SHP77 treated with DMSO at 0.1 percent for 48 hours (cell line): Measurements from ENCODE around the gene CCR2.
"Not testable (repeated sequence)": the region's sequence is repeated elsewhere in the genome, so short reads cannot be mapped to it uniquely, and the experiment has no call there.

Source experiments
- DNase-seq: peaks from one replicate; lab custom pipeline; 2025; lab: John Stamatoyannopoulos, UW

CCR2 gene

DNA sequence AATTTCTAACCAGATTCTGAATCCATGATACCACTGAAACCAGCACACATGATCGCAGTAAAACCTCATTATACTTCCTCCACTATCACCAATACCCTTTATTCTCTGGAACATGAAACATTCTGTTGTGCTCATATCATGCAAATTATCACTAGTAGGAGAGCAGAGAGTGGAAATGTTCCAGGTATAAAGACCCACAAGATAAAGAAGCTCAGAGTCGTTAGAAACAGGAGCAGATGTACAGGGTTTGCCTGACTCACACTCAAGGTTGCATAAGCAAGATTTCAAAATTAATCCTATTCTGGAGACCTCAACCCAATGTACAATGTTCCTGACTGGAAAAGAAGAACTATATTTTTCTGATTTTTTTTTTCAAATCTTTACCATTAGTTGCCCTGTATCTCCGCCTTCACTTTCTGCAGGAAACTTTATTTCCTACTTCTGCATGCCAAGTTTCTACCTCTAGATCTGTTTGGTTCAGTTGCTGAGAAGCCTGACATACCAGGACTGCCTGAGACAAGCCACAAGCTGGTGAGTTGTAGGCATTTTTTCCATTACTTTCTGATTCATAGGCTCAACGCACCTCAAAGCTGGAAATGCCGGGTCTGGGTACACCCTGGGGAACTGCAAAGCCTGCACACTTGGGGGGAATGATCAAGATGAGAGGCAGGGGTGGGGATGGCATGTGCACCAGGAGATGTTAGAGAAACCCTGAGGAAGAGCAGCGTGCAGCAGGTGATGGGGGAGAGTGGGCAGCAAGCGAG is at the start of gene CCR2:
CCR2 (plus strand) TSS at position 465 of the 764 bp plus-strand sequence. CDS start 3,417 bp downstream, outside the sequence.
- no peak for DNase-seq

DNA sequence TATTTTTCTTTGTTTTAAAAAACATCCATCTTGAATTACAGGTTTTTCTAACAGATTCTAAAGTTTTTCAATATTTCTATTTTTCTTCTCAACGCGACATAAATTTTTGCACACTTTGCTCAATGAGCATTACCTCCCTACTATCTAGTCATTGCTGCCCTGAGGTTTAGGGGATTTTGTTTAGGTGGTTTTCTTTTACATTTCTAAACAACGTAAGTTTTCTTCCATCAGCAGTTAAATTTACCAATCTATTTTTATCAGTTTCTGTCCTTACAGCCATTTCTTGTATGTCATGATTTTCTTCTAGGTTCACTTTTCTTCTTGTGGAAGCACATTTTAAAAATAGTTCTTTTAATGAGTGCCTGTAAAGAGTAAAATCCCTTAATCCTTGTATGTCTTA is 49.2 kb upstream of the CCR2 start:
- no peak for DNase-seq

DNA sequence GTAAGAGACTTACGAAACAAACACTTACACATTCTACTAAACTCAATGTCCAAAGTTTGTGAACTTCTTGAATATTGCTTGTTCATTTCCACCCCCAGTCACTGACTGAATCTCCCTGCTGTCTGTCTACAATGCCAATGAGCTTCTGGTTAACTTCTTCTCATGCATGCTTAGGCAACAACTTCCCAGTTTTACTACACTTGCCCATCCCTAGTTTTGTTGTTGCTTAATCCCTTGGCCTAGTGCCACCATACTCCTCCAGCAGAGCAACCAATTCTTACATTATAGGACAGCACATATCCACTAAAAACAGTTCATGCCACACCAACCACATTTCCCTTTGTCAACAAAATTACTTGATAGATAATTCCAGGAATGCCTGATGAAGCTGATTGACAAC is 40.9 kb upstream of the CCR2 start:
- DNase-seq = no peak

DNA sequence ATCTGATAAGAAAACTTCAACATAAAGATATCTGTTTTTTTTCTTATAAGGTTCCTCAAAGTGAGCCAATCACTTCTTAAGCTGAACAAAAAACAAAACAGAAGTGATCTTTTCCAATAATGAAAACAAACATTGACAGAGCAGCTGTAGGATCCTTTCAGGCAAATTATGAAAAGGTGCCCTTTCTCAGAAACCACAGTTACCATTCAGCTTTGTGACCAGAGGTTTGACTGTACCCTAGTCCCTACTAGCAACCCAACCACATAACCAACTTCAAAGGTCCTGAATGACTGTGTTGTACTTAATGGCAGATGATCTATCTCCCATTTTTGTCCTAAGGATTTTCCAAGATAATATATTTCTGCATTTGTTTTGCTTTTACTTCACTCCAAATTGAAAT is 39.4 kb upstream of the CCR2 start:
- DNase-seq = no peak

DNA sequence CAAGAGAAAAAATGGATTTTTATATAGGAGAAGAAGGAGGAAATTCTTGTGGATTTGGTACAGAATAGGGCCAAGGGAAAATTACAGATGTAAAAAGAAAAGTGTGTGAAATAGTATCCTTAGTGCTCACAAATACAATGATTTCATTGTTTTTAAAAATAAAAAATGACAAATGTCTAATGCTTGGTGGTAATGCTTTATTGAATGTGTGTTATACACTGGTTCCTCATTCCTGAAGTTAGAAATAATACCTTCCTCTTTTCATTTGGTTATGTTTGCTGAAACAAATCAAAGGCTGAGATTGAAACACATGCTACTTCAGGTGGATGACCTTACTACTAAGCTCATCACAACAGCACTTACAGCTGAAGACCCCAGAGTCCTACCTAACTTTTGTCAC is 37.7 kb upstream of the CCR2 start:
- DNase-seq = no peak

DNA sequence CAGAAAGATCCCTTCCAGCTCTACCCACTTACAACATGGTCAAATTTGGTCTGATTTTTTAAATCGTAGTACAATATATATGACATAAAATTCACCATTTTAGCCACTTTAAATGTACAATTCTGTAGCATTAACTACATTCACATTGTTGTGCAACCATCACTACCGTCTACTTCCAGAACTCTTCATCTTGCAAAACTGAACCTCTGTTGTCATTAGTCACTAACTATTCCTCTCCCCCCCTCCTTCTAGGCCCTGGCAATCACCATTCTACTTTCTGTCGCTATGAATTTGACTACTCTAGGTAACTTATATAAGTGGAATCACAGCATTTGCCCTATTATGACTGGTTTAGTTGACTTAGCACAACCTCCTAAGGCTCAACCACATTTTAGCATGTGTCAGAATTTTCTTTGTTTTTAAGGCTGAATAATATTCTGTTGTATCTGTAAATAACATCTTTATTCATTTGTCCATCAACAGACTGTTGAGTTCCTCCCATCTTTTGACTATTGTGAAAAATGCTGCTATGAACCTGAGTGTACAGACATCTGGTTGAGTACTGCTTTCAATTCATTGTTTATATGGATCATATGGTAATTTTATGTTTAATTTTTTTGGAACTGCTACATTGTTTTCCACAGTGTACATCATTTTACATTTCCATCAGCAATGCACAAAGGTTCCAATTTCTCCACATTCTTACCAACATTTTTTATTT is 35.5 kb upstream of the CCR2 start:
- no peak for DNase-seq

DNA sequence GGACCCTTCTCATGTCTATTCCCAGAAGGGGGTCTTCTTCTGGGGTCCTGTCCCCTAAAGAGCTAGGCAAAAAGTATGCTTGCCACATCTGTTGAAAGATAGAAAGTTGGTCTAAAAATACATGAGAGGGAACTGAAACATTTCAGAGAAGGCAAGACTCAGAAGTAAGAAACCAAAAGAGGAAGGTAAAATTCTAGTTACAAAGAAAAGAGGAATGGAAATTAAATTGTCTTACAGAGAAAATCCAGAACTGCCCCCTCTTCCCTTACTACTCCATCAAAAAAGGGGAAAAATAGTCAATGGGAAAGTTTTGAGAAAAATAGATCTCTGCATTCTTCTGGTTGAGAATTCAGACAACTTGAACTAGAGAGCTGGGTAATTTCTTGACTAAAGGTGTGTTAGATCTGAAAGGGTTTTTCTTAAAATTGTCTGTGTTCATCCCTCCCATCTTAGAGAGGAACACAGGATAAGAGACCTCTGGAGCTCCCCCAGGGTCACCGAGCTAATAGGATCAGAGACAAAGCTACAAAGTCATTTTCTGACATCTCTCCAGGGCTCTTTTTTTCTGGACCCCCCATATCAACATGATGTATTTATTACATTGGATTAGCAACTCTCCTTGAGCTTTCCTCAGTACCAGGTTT is 32.3 kb upstream of the CCR2 start:
- DNase-seq = no peak

DNA sequence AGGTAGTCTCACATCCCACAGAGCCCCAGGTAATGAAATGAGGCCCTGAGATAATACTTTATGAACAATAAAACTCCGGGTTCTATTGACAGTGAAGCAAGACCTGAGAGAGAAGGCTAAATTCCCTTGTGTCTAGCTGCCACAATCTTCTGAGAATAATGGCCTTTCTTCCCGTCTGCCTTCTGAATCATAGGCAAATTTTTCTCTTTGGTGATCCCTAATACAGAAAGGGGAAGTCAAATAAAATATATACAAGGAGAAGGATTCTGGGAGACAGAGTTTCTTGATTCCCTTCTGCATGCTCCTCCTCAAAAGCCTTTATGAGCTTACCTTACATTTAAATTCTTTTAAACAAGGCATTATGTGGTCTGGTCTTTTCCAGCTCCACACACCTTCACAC is 29.9 kb upstream of the CCR2 start:
- DNase-seq = no peak

DNA sequence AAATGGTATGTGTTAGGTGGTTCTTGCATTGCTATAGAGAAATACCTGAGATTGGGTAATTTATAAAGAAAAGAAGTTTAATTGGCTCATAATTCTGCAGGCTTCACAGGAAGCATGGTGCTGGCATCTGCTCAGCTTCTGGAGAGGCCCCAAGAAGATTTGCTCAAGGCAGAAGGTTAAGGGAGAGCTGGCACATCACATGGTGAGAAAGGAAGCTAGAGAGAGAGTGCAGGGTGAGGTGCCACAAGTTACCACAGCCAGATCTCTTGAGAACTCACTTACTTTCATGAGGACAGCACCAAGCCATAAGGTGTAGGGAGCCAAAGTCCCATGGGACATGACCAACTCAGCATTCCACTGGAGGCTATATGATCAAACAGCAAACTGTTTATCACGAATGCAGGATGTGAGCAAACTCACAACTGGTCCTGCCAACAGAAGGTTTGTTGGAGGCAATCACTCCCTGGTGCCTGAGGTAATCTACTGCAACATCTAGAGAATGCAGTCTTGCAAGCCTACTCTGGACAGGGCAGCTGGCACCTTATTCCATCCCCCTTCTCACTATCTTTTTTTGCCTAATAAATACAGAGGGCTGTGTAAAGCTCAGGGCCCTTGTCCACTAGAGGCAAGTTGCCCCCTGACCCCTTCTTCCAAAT is 28.1 kb upstream of the CCR2 start:
- no peak for DNase-seq

DNA sequence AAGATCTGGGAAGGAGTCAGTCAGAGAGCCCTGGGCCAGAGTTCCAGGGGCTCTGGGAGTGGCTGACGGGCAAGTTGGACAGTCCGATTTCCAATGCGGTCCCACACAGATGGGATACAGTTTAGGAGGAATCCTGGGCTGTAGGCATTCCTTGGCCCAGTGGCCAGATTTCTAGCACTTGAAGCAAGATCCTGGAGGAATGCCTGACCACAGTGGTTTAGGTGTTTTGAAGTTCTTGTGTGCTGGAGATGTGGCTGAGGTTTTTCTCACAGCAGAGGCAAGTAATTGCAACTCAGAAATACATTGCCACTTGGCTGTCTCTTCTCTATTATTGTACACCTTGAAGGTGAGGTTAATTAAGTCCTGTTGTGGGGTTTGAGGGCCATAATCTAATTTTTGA is 23.2 kb upstream of the CCR2 start:
- not testable (repeated sequence) for DNase-seq

DNA sequence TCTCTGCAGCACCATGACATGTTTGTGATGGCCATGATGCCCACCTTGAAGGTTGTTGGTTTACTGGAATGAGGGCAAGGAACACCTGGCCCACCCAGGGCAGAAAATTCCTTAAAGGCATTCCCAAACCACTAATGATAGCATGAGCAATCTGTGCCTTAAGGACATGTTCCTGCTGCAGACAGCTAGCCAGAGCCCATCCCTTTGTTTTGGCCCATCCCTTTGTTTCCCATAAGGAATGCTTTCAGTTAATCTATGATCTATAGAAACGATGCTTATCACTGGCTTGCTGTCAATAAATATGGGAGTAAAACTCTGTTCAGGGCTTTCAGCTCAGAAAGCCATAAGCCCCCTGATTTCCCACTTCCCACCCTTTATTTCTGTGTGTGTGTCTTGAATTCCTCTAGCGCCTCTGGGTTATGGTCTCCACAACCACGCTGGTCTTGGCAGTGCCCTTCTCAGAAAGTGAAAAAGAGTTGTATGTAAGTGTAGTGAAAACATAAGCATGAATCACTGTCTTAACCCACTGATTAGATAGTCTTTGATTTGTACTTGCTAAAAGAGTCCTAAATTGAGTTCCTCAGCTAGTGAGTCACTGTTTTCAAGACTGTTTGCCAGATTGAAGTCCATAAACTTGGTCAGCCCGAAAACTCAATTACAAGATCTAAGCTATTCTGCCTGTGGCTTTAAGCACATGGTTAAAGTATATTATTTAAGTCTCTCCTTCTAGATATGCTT is 19.0 kb upstream of the CCR2 start:
- DNase-seq = no peak

DNA sequence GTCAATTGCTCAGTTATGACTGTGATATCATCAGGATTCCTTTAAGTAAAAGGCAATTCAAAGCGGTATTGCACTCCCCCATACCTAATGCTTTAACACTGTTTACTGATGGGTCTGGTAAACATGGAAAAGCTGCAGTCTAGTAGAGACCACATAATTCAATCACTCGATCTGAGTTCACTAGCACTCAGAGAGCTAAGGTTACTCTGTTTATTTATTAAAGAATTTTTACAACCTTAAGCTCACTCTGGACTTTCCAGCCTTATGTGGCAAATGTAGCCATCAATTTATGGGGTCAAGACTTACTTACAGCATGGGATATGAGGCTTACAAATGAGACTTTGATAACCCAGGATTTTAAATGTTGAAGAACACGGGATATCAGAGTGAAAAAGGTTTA is 18.4 kb upstream of the CCR2 start:
- no peak for DNase-seq

DNA sequence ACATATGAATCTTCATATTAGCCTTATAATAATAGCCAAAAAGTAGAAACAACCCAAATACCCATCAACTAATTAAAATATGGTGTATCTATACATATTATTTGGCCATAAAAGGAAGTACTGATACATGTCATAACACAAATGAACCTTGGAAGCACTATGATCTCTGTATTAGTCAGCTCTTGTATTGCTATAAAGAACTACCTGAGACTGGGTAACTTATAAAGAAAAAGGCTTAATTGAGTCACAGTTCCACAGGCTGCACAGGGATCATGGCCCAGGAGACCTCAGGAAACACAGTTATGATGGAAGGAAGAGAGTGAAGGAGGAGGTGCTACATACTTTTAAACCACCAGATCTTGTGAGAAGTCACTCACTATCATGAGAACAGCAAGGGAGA is 16.0 kb upstream of the CCR2 start:
- DNase-seq = no peak

DNA sequence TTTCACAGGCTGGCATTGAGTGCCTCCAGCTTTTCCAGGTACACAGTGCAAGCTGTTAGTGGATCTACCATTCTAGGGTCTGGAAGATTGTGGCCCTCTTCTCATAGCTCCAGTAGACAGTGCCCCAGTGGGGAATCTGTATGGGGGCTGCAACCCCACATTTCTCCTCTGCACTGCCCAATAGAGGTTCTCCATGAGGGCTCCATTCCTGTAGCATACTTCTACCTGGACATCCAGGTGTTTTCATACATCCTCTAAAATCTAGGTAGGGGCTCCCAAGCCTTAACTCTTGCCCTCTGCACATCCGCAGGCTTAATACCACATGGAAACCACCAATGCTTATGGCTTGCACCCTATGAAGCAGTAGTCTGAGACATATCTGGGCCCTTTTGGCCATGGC is 15.1 kb upstream of the CCR2 start:
- no peak for DNase-seq

DNA sequence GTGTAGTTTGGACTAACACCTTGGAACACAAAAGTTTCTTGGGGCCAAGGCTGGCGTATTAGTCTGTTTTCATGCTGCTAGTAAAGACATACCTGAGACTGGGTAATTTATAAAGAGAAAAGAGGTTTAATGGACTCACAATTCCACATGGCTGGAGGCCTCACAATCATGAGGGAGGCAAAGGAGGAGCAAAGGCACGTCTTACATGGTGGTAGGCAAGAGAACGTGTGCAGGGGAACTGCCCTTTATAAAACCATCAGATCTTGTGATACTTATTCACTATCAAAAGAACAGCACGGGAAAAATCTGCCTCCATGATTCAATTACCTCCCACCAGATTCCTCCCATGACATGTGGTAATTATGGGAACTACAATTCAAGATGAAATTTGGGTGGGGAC is 9.4 kb upstream of the CCR2 start:
- DNase-seq = no peak

DNA sequence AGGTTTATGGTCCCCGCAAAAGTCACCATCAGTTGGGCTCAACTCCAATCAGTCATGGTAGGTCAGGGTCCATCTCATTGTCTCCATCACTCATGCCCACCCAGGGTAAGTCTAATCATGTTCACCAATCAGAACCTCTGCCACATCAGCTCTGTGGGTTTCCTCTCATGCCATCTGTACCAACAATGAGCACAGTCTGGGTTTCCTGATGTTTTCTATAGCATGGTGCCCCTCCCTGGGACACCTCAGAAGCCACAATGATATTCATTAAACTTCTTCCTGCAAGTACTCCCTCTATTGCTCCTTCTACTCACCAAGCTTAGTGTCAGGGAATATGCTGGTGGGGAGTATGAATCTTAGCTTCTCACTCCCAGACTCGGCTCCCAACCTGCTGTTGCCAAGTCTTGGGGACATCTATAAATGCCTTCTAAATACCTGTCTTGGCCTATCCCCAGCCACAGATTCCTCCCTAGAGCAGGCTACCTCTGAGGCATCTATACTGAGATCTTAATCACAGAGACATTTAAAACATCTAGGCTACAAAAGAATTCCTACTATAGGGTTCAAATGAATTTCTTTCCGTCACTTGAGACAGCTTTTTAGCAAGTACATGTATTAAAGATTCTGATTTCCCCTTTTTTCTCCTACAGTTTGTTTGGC is 5.0 kb upstream of the CCR2 start:
- DNase-seq = no peak

DNA sequence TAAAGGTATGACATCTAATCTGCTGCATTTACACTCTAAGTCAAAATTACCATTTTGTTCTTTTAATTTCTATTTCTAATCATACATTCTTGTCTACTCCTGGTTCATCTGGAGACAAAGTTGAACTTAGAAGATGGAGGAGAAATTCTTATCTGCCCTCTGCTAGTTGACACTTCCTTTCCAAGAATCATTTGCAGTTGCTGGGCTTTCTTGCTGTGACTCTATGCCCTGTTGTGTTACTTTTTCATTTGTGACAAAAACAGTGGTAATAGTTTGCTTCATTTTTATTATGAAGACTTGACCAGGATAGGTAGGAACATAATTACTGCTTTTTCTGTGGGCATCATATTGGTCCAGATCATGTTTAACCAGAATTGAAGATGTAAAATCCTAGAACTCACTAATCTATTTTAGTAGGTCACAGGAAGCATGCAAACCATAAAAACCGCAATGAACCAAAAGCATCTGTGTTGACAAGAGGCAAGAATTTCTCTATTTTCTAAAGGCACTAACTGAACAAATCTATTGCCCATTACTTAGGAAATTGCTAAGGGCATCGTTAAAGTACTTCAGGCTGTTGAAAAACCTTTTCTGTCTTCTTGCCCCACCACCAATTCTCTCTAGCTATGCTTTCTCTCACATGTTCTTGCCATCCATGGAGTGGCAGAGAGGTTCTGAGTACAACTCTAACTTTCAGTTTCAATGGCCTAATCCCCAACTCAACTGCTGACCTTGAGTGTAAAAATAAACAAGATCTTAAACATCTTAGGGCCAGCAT is 4.2 kb upstream of the CCR2 start:
- DNase-seq = no peak

DNA sequence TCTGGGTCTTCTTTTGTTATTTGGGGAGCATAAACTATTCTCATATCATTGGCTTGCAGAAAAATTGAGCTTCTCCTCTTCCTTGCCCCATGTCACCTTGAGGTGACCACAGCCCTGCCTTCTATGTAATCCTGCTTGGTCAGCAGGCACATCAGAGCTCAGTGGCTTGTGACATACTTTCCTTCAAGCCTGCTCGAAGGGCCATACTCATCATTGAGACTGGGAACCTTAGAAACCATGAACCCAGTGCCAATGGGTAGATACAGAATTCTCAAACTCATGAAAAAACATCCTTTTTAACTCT is 3.7 kb upstream of the CCR2 start:
- DNase-seq = no peak

DNA sequence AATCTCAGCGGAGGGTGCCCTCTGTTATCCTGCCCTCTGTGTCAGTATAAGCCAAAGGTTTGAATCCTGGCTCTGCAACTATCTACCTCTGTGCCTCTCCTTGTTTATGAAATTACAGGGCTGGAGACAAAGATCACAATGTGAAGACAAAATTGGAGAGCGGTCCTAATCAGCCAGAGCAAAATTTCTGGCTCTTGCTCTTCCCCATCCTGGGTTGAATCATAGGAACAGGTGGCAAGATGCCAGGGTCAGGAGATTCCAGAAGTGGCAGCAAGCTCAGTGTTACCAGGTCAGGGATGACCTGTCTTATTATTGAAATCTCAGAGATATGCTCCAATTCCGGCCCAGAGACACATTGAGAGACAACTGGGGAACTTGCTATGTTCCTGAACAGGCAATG is 2.3 kb upstream of the CCR2 start:
- DNase-seq = no peak

DNA sequence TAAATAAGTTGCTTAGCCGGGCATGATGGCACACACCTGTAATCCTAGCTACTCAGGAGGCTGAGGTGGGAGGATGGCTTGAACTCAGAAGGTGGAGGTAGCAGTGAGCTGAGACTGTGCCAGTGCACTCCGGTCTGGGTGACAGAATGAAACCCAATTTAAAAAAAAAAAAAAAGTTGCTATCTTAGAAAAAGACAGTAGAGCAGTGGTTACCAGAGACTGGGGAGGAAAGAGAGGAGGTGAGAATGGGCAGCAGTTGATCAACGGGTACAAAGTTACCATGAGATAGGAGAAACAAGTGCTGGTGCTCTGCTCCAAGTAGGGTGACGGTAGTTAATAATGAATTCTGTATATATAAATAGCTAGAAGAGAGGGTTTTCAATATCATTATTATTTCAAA is 821 bp upstream of the CCR2 start:
- DNase-seq = no peak

DNA sequence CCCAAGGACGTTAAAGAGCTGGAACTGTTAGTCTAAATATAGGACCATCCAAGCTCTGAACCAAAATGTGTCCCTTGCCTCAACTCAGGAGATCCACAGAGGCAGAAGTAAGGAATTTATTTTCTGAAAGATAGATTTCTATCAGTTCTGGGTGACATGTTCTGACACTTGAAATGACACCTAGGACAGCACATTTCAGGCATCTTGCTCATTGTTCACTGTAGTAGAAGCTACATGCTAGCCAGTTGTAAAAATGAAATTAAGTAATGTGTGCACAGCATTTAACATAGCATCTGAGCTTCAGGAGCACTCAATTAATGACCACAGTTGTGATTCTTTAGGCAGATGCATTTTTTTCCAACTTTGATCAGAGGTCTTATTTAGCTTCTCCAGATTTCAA is 567 bp downstream of the CCR2 start:
- no peak for DNase-seq
